ENCODE data around the gene HELB.

DNA sequence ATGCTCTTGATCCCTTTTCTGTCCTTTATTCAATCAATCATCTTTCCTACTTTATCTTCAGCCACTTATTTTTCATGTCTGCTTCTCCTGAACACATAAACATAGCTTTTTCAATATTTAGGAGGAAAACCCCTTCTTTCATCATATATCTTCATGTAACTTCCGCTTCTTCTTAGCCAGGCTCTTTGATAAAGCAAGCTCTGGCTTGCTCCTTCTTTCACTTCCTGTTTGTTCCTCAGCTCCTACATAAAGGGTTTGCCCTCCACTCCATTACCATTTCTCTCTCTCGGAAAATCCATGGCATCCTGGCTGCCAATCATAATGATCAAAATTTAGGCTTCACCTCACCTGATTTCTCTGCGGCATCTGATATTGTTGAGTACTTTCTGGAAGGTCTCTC is 33.7 kb upstream of the HELB start:
- TF ChIP-seq SIN3A (IDR thresholded peaks at IDR 0.05; ENCODE audit: borderline replicate concordance, insufficient read depth, low read length) (no peak), POLR2AphosphoS5 (IDR thresholded peaks at IDR 0.05; ENCODE audit: low read depth, low read length) (no peak), TAF1 (IDR thresholded peaks at IDR 0.05; ENCODE audit: borderline replicate concordance, insufficient read depth, low read length) (no peak)
